WTC11 (cell line): Measurements from ENCODE around the gene ARGFX. TPM values are rescaled to one million over a fixed set of nuclear protein-coding genes. Genes with fewer than 3 reads are reported as not detected.

Experiments
- ATAC-seq: fragments of 200-7000 bp; cut with Tn5 transposase; 2 replicates; pipeline ENCODE4 v1.10.0; 2021; ENCODE audit warnings: mild to moderate bottlenecking, moderate library complexity
- CTCF ChIA-PET: fragments of 300-600 bp; sonication (Branson Sonifier 250); formaldehyde crosslinking; loops from one replicate; lab custom pipeline; 2021; ENCODE audit warnings: antibody characterized with exemption; lab: Charles Lee
- POLR2A ChIA-PET: fragments of 350-600 bp; sonication (Branson Sonifier 250); formaldehyde crosslinking; loops from one replicate; lab custom pipeline; 2021; ENCODE audit warnings: antibody characterized with exemption; lab: Charles Lee
- DNase-seq: peaks from one replicate; pipeline ENCODE4 v3.0.0; 2021; ENCODE audit warnings: low spot score
- H3K27ac Mint-ChIP-seq: 2 replicates; pipeline ENCODE4 v1.8.0; 2021; ENCODE audit warnings: mixed read lengths
- H3K27me3 Mint-ChIP-seq: 2 replicates; pipeline ENCODE4 v1.8.0; 2021; ENCODE audit warnings: low read depth, mild to moderate bottlenecking, moderate library complexity, mixed read lengths
- H3K36me3 Mint-ChIP-seq: 2 replicates; pipeline ENCODE4 v1.8.0; 2021; ENCODE audit warnings: mixed read lengths
- H3K4me1 Mint-ChIP-seq: 2 replicates; pipeline ENCODE4 v1.8.0; 2022; ENCODE audit warnings: mixed read lengths
- H3K4me3 Mint-ChIP-seq: 2 replicates; pipeline ENCODE4 v1.8.0; 2021; ENCODE audit warnings: mild to moderate bottlenecking, moderate library complexity, mixed read lengths
- H3K9me3 Mint-ChIP-seq: 2 replicates; pipeline ENCODE4 v1.8.0; 2021; ENCODE audit warnings: mixed read lengths
- CREB1 ChIP-seq: sonication (generic); formaldehyde crosslinking; IDR thresholded peaks from 2 replicates; pipeline ENCODE4 v1.8.0; 2023; ENCODE audit warnings: mild to moderate bottlenecking, missing genetic modification reagents
- E2F4 ChIP-seq: sonication (generic); formaldehyde crosslinking; IDR thresholded peaks from 2 replicates; pipeline ENCODE4 v1.8.1; 2022; ENCODE audit warnings: low read depth, mild to moderate bottlenecking, moderate library complexity, missing genetic modification reagents, borderline replicate concordance
- E2F5 ChIP-seq: sonication (generic); formaldehyde crosslinking; IDR thresholded peaks from 2 replicates; pipeline ENCODE4 v1.8.1; 2022; ENCODE audit warnings: mild to moderate bottlenecking, moderate library complexity, missing genetic modification reagents
- EMX1 ChIP-seq: fragments of 250-450 bp; sonication (Bioruptor Pico); IDR thresholded peaks from 2 replicates; pipeline ENCODE4 v1.8.0; 2021; ENCODE audit warnings: mild to moderate bottlenecking
- FOXK1 ChIP-seq: sonication (generic); formaldehyde crosslinking; IDR thresholded peaks from 2 replicates; pipeline ENCODE4 v1.8.0; 2022; ENCODE audit warnings: mild to moderate bottlenecking, moderate library complexity, missing genetic modification reagents
- FOXP1 ChIP-seq: sonication (generic); formaldehyde crosslinking; IDR thresholded peaks from 2 replicates; pipeline ENCODE4 v1.8.0; 2022; ENCODE audit warnings: missing genetic modification reagents, mild to moderate bottlenecking, moderate library complexity, borderline replicate concordance
- GRHL2 ChIP-seq: fragments of 250-450 bp; sonication (Bioruptor Pico); IDR thresholded peaks from 2 replicates; pipeline ENCODE4 v1.8.0; 2022; ENCODE audit warnings: mild to moderate bottlenecking, moderate library complexity; ENCODE audit not compliant: insufficient replicate concordance, severe bottlenecking
- GTF2I ChIP-seq: fragments of 250-450 bp; sonication (Bioruptor Pico); conservative IDR thresholded peaks from 2 replicates; pipeline ENCODE4 v1.4.0; 2021; ENCODE audit warnings: mild to moderate bottlenecking
- IRF2 ChIP-seq: sonication (generic); formaldehyde crosslinking; IDR thresholded peaks from 2 replicates; pipeline ENCODE4 v1.8.0; 2022; ENCODE audit warnings: low read depth, missing genetic modification reagents, borderline replicate concordance
- NFE2L1 ChIP-seq: sonication (generic); formaldehyde crosslinking; IDR thresholded peaks from 2 replicates; pipeline ENCODE4 v1.8.1; 2023; ENCODE audit warnings: missing genetic modification reagents
- OVOL2 ChIP-seq: fragments of 250-450 bp; sonication (Bioruptor Pico); IDR thresholded peaks from 2 replicates; pipeline ENCODE4 v1.9.0; 2021; ENCODE audit warnings: mild to moderate bottlenecking, borderline replicate concordance
- PRRX2 ChIP-seq: fragments of 250-450 bp; sonication (Bioruptor Pico); IDR thresholded peaks from 2 replicates; pipeline ENCODE4 v1.8.0; 2021; ENCODE audit warnings: mild to moderate bottlenecking
- RELA ChIP-seq: sonication (generic); formaldehyde crosslinking; IDR thresholded peaks from 2 replicates; pipeline ENCODE4 v1.8.1; 2022; ENCODE audit warnings: missing genetic modification reagents, mild to moderate bottlenecking, borderline replicate concordance
- SMAD3 ChIP-seq: sonication (generic); formaldehyde crosslinking; IDR thresholded peaks from 2 replicates; pipeline ENCODE4 v1.8.0; 2022; ENCODE audit warnings: missing genetic modification reagents, mild to moderate bottlenecking, borderline replicate concordance
- SMAD4 ChIP-seq: sonication (generic); formaldehyde crosslinking; IDR thresholded peaks from 2 replicates; pipeline ENCODE4 v1.8.0; 2022; ENCODE audit warnings: mild to moderate bottlenecking, missing genetic modification reagents
- SOX15 ChIP-seq: fragments of 250-450 bp; sonication (Bioruptor Pico); IDR thresholded peaks from 2 replicates; pipeline ENCODE4 v1.9.0; 2021; ENCODE audit warnings: mild to moderate bottlenecking
- TCF7 ChIP-seq: sonication (generic); formaldehyde crosslinking; IDR thresholded peaks from 2 replicates; pipeline ENCODE4 v1.8.0; 2022; ENCODE audit warnings: mild to moderate bottlenecking, low read depth, missing genetic modification reagents, moderate library complexity
- USF2 ChIP-seq: sonication (generic); formaldehyde crosslinking; IDR thresholded peaks from 2 replicates; pipeline ENCODE4 v1.8.1; 2023; ENCODE audit warnings: mild to moderate bottlenecking, missing genetic modification reagents, moderate library complexity
- ZNF121 ChIP-seq: sonication (generic); formaldehyde crosslinking; IDR thresholded peaks from 2 replicates; pipeline ENCODE4 v1.8.0; 2023; ENCODE audit warnings: missing genetic modification reagents
- ZNF219 ChIP-seq: sonication (generic); formaldehyde crosslinking; IDR thresholded peaks from 2 replicates; pipeline ENCODE4 v1.8.0; 2023; ENCODE audit warnings: missing genetic modification reagents, mild to moderate bottlenecking, borderline replicate concordance
- ZNF263 ChIP-seq: sonication (generic); formaldehyde crosslinking; IDR thresholded peaks from 2 replicates; pipeline ENCODE4 v1.8.1; 2022; ENCODE audit warnings: low read depth, mild to moderate bottlenecking, moderate library complexity, missing genetic modification reagents
- ZNF281 ChIP-seq: sonication (generic); formaldehyde crosslinking; IDR thresholded peaks from 2 replicates; pipeline ENCODE4 v1.8.0; 2023; ENCODE audit warnings: mild to moderate bottlenecking, missing genetic modification reagents
- ZNF317 ChIP-seq: sonication (generic); formaldehyde crosslinking; IDR thresholded peaks from 2 replicates; pipeline ENCODE4 v1.8.1; 2023; ENCODE audit warnings: low read depth, mild to moderate bottlenecking, moderate library complexity, missing genetic modification reagents, borderline replicate concordance
- ZNF396 ChIP-seq: fragments of 250-450 bp; sonication (Bioruptor Pico); IDR thresholded peaks from 2 replicates; pipeline ENCODE4 v1.8.0; 2021; ENCODE audit warnings: mild to moderate bottlenecking, moderate library complexity, borderline replicate concordance
- ZNF416 ChIP-seq: fragments of 250-450 bp; sonication (Bioruptor Pico); IDR thresholded peaks from 2 replicates; pipeline ENCODE4 v1.9.0; 2021; ENCODE audit warnings: mild to moderate bottlenecking, inconsistent platforms
- ZNF423 ChIP-seq: fragments of 250-450 bp; sonication (Bioruptor Pico); IDR thresholded peaks from 2 replicates; pipeline ENCODE4 v2.1.2; 2022; ENCODE audit warnings: mild to moderate bottlenecking, moderate library complexity
- total RNA-seq: library from RNA; stranded (reverse); gene quantifications from 3 replicates; pipeline ENCODE4 v1.2.3, GENCODE V29; 2021
- TF ChIP-seq, protein P1 (sequence below): sonication (generic); formaldehyde crosslinking; IDR thresholded peaks from 2 replicates; pipeline ENCODE4 v1.8.1; 2023; ENCODE audit warnings: mild to moderate bottlenecking, missing genetic modification reagents
- TF ChIP-seq, protein P2 (sequence below): sonication (generic); formaldehyde crosslinking; conservative IDR thresholded peaks from 2 replicates; pipeline ENCODE4 v1.8.1; 2023; ENCODE audit warnings: mild to moderate bottlenecking, low read depth, missing genetic modification reagents, moderate library complexity

Gene ARGFX
- total RNA-seq, 1 experiment from 2014 or later, result not detected

DNA sequence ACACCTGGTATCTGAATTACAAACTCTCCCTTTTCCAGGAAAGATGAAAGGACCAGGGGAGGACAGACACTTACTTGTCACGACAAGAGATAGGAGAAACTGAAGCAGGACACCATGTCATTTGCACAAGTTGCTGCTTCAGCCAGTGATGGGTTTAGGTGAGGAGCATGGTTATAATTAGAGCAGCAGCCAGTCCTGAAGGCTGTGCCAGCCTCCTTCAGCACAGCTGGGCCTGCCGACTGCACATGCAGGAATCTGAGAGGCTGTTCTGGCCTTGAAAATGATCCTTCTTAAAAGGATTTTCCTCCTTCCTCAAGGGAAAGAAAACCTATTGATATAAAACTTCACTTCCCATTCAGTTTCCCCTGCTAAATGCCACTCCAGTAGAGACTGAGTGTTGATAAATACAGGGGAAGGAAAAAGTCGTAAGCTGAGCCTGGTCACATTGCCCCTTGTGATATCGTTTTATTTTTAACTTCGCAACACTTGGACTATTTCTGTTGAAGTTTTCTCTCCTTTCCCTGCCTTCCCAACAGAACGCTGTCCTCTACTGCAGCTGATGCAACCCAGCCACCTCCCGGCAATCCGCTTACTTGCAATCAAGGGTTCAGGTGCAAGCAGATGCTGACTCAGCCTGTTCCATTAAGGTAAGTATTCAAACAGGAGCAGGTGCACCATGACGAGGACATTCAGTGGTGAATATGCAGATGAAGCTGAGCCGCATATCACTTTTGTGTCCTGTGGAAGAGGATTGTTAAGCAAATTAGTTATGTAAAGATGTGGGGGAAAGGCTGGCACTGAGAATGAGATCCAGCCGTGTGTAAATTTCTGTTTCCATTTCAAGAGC lies 25.3 kb downstream of the ARGFX start, which contains the start of gene FBXO40:
TSS of gene FBXO40 (plus strand) at position 524 of the 847 bp plus-strand sequence. CDS start 27,197 bp downstream, outside the sequence.
- H3K27ac Mint-ChIP-seq, result peak within 1 kb of the TSS; percentile 100
- POLR2A ChIA-PET, result interaction anchor here (0.6 to 1.6 kb wide), 8 partner anchors 10 to 429 kb away, joined by 3 to 4 read pairs (median 4); partner anchors contain the start of genes EAF2, GOLGB1, ILDR1 and IQCB1
- no peak for TF ChIP-seq ZNF416 (CRISPR knock-in tag)
- TF ChIP-seq ZNF317, result no peak
- no peak for TF ChIP-seq E2F4 (CRISPR knock-in tag)
- no peak for TF ChIP-seq PRRX2 (CRISPR knock-in tag)
- no peak for TF ChIP-seq EMX1
- TF ChIP-seq FOXP1, result no peak
- no peak for TF ChIP-seq ZNF263 (CRISPR knock-in tag)
- no peak for TF ChIP-seq SMAD4 (CRISPR knock-in tag)
- TF ChIP-seq NFE2L1, result peak; percentile 100
- TF ChIP-seq CREB1, result peak; percentile 23; the same call in 1 of the 2 replicates
- no peak for TF ChIP-seq RELA (CRISPR knock-in tag)
- TF ChIP-seq SOX15 (CRISPR knock-in tag), result no peak
- no peak for TF ChIP-seq GRHL2 (CRISPR knock-in tag)
- TF ChIP-seq, protein P1, sequence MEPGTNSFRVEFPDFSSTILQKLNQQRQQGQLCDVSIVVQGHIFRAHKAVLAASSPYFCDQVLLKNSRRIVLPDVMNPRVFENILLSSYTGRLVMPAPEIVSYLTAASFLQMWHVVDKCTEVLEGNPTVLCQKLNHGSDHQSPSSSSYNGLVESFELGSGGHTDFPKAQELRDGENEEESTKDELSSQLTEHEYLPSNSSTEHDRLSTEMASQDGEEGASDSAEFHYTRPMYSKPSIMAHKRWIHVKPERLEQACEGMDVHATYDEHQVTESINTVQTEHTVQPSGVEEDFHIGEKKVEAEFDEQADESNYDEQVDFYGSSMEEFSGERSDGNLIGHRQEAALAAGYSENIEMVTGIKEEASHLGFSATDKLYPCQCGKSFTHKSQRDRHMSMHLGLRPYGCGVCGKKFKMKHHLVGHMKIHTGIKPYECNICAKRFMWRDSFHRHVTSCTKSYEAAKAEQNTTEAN (CRISPR knock-in tag), result 0 out of 2 replicates have a peak, but pooled peaks have one; percentile 72
- TF ChIP-seq ZNF281 (CRISPR knock-in tag), result peak; percentile 84
- TF ChIP-seq SMAD3 (CRISPR knock-in tag), result no peak
- TF ChIP-seq FOXK1, result peak; percentile 78
- TF ChIP-seq GTF2I (CRISPR knock-in tag), result no peak
- TF ChIP-seq OVOL2, result no peak
- no peak; the same call in 1 of the 2 replicates for TF ChIP-seq ZNF423 (CRISPR knock-in tag)
- TF ChIP-seq ZNF121 (CRISPR knock-in tag), result no peak
- TF ChIP-seq USF2 (CRISPR knock-in tag), result peak; percentile 27; the same call in 1 of the 2 replicates
- TF ChIP-seq ZNF396 (CRISPR knock-in tag), result no peak
- TF ChIP-seq ZNF219, result no peak
- no peak for TF ChIP-seq TCF7
- TF ChIP-seq IRF2, result no peak
- no peak for TF ChIP-seq E2F5 (CRISPR knock-in tag)
- TF ChIP-seq, protein P2, sequence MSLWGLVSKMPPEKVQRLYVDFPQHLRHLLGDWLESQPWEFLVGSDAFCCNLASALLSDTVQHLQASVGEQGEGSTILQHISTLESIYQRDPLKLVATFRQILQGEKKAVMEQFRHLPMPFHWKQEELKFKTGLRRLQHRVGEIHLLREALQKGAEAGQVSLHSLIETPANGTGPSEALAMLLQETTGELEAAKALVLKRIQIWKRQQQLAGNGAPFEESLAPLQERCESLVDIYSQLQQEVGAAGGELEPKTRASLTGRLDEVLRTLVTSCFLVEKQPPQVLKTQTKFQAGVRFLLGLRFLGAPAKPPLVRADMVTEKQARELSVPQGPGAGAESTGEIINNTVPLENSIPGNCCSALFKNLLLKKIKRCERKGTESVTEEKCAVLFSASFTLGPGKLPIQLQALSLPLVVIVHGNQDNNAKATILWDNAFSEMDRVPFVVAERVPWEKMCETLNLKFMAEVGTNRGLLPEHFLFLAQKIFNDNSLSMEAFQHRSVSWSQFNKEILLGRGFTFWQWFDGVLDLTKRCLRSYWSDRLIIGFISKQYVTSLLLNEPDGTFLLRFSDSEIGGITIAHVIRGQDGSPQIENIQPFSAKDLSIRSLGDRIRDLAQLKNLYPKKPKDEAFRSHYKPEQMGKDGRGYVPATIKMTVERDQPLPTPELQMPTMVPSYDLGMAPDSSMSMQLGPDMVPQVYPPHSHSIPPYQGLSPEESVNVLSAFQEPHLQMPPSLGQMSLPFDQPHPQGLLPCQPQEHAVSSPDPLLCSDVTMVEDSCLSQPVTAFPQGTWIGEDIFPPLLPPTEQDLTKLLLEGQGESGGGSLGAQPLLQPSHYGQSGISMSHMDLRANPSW (CRISPR knock-in tag), result no peak

More for the DNA sequence above, 25.3 kb downstream of the ARGFX start, which contains the start of gene FBXO40:
- ATAC-seq (peak; percentile 96), DNase-seq (peak; percentile 88)
- Mint-ChIP-seq H3K4me1 (peaks cover 69% of the 10 kb centered on the region), H3K27me3 (no peaks in the 10 kb centered on the region), H3K9me3 (no peaks in the 10 kb centered on the region), H3K36me3 (no peaks in the 10 kb centered on the region), H3K4me3 (peak within 1 kb of the TSS; percentile 45)
- CTCF ChIA-PET, result interaction anchor here (0.7 to 3.2 kb wide), 8 partner anchors 9 to 772 kb away, joined by 3 to 18 read pairs (median 4); partner anchors contain the start of gene POLQ
